HG03045 (cell line): ENCODE data around the gene SDCBP2.
"Not testable (repeated sequence)": the region's sequence is repeated elsewhere in the genome, so short reads cannot be mapped to it uniquely, and the experiment has no call there.

Experiments used
- ATAC-seq: cut with Tn5 transposase; IDR thresholded peaks from one replicate; pipeline ENCODE4 v1.9.1; 2021; ENCODE audit warnings: mild to moderate bottlenecking, moderate library complexity; ENCODE audit not compliant: unreplicated experiment

SDCBP2 gene

GRCh38 chr20:1360094-1360846 is 31.3 kb upstream of the SDCBP2 start:
- ATAC-seq, result no peak

- no peak for ATAC-seq
These were observed 29.2 kb upstream of the SDCBP2 start for GRCh38 chr20:1357921-1358671.

GRCh38 chr20:1353956-1354355 is 25.0 kb upstream of the SDCBP2 start:
- no peak for ATAC-seq

DNA sequence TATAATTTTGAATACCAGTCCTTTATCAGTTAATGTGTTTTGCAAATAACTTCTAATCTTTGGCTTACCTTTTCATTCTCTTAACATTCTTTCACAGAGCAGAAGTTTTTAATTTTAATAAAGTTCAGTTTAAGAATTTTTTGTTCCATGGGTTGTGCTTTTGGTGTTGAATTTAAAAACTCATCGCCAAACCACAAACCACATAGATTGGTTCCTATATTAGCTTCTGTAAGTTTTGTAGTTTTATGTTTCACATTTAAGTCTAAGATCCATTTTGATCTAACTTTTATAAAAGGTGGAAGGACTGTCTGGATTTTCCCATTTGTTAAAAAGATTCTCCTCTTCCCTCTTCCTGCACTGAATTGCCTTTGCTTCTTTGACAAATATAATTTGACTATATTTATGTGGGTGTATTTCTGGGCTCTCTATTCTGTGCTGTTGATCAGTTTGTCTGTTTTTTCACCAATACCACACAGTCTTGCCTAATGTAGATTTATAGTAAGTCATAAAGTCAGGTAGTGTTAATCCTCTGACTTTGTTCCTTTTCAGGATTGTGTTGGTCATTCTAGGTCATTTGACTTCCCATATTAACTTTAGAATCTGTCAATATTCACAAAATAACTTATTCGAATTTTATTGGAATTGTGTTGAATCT is 17.5 kb upstream of the SDCBP2 start:
- ATAC-seq, result no peak

DNA sequence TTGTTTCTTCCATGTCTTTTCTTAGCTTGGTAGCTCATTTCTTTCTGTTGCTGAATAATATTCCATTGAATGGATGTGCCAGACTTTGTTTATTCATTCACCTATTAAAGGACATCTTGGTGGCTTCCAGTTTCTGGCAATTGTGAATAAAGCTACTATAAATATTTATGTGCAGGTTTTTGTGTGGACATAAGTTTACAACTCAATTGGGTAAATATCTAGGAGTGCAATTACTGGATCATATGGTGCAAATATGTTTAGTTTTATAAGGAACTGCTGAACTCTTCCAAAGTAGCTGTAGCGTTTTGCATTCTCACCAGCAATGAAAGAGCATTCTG is 16.8 kb upstream of the SDCBP2 start:
- no peak for ATAC-seq

GRCh38 chr20:1345030-1345755 is 16.3 kb upstream of the SDCBP2 start:
- no peak for ATAC-seq

DNA sequence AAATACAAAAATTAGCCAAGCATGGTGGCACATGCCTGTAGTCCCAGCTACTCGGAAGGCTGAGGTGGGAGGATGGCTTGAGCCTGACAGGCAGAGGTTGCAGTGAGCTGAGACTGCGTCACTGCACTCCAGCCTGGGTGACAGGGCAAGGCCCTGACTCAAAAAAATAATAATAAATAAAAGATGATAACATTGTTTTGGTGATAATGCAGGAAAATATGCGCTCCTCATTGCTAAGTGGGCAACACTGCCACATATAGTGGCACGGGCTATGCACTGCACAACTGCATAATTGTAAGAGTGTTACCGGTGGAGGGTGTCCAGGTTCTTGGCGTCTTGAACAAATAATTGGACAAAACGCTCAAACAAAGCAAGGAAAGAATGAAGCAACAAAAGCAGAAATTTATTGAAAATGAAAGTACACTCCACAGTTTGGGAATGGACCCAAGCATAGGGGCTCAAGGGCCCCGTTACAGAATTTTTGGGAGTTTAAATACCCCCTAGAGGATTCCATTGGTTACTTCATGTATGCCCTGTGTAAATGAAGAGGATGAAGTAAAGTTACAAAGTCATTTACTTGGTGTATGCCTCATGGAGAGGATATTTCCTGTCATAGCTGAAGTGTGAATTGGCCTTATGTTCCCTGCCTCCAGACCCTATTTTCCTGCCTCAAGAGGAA is 14.6 kb upstream of the SDCBP2 start:
- not testable (repeated sequence) for ATAC-seq

DNA sequence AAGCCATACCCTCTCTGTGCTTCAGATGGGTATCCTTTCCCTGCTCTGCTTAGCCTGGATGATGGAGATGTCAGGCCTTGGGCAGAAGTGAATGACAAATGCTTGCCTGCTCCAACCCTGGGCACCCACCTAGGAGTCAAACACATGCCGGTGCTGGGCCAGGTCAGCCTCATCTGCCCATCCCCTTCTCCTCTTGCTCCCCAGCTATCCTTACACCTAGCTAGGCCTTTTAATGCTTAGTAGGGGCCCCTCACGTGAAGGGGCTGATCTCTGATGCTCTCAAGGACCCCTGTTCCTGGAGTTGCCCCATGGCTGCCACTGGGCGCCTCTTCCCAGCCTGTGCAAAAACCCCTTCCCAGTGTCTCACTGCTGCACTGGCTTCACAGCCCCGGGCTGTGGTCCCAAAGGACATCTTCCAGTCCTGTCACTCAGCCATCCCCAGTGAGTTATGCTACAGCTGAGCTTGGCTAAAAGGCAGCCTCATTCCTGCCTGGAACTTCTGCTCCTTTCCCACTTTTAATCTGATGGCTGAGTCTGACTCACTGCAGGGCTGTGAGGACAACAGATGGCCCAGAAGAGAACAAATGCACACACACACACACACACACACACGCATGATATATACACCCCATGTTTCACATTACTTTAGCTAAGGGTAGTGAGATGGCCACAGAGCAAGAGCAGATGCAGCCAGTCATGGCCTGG is 12.8 kb upstream of the SDCBP2 start:
- ATAC-seq, result no peak

- ATAC-seq, result no peak
These were observed 9.9 kb upstream of the SDCBP2 start for GRCh38 chr20:1338801-1339200.

GRCh38 chr20:1338096-1338495 is 9.2 kb upstream of the SDCBP2 start:
- ATAC-seq, result no peak

GRCh38 chr20:1337441-1337840 is 8.5 kb upstream of the SDCBP2 start:
- no peak for ATAC-seq

DNA sequence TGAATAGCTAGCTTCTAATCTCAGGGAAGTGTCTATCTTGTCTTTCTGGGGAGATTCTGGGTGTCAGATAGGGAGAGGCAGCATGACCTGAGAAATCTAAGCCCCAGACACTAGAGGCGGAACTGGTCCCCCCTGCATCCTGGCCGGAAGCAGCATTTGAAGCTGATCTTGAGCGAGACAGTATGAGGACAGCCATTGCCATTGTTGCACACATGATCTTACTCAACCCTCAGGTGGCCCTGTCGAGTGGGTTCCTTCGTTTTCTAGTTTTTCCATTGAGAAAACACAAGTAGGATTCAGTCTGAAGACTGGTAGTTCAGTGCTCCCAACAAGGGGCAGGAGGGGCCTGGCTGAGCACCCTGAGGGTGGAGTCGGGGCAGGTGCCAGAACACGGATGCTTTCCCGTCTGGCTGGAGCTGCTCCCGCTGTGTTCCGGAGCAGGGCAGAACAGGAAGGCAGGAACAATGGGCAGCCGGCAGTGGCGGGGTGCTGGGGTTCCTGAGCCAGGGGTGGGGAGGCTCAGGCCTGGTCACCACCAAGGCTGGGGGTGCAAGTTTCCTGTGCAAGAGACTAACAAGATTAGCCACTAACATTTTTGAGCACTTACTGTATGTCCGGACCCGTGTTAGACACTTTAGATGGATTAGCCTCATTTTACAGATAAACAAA is 7.9 kb upstream of the SDCBP2 start:
- ATAC-seq, result no peak

- ATAC-seq, result no peak
These were observed 7.2 kb upstream of the SDCBP2 start for GRCh38 chr20:1335961-1336698.

DNA sequence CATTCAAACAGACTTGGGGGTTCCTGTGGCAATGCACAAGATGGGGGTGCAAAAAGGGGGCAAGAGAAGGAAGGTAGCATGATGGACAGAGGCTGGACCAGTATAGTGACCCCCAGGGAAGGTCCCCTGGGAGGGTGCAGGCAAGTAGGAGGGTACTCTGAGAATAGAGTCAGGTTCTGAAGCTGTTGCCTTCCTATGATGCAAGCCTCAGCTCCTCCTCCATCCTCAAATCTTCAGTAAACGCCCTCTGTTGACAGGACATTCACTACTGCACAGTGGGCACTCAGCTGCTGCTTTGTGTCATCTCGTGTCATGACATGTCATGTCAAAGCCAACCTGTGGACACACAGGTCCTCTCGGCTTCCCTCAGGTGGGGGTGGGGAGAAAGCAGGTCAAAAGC is 5.8 kb upstream of the SDCBP2 start:
- ATAC-seq, result no peak

- no peak for ATAC-seq
These were observed 5.4 kb upstream of the SDCBP2 start for GRCh38 chr20:1334370-1334731.

DNA sequence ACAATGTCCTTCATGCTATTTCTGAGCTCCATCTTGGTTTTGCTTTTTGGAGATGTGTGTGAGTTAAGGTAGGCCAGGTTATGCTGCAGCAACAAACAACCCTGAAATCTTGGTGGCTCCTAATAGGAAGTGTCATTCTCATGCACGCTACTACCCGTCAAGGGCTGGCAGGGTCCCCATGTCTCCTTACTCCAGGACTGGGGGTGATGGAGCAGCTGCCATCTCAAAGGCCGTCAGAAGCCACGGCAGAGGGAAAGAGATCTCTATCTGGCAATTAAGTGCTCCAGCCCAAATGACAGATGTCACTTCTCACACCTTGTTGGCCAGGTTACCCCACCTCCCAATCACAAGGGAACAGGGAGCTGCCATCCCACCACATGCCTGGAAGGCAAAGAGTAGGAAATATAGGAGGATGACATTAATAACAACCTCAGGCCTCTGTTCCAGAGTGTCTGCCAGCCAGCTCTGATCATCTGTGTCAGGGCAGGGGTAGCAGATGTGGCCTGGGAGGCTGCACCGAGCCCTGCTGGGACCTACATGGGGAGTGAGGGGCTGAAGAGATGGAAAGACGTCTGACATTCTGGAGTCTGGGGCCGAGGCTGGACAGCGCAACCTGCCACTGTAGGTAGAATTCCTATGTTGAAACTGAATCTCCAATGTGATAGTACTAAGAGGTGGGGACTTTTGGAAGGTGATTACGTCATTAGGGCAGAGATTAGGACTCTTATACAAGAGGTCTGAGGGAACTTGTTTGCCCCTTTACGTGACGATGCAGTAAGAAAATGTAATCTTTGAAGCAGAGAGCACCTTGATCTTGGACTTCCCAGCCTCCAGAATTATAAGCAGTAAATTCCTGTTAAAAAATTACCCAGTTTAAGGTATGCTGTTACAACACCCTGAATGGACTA is 4.8 kb upstream of the SDCBP2 start:
- no peak for ATAC-seq

DNA sequence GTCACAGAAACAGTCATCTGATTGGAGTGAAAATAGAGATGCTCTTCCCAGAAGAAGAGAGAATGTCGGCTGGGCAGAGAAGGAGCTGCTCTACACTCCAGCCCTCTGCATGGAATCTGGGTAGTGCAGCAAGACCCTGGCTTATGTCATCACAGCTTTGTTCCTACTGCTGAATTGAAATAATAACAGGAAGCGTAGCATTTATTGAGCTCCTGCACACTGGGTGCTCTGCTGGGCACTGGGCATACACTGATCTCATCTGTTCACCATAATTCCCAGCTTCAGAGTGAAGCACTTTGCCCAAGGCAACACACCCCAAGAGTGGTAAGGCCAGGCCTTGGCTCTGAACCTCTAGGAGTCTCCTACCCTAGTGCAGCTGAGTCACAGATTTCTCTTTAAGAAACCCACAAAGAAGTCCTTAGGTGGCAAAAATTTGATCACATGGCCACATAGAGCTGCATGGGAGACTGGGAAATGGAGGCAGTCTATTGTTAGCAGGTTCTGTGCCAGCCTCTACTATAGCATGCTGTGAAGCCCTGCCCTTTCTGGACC is 3.9 kb upstream of the SDCBP2 start:
- ATAC-seq, result no peak
